HG02884 (cell line): ENCODE measurements around the gene DNAJC16.

ENCODE experiments used
- ATAC-seq: cut with Tn5 transposase; IDR thresholded peaks from one replicate; pipeline ENCODE4 v1.9.1; 2021; ENCODE audit warnings: mild to moderate bottlenecking, moderate library complexity; ENCODE audit not compliant: unreplicated experiment

Gene DNAJC16

GRCh38 chr1:15618655-15619525, 92.2 kb downstream of the DNAJC16 start:
- no peak for ATAC-seq

- no peak for ATAC-seq
These were observed 93.5 kb downstream of the DNAJC16 start for GRCh38 chr1:15620155-15620545.

- ATAC-seq = no peak
These were observed 94.4 kb downstream of the DNAJC16 start for GRCh38 chr1:15620902-15621682.

- no peak for ATAC-seq
These were observed 95.3 kb downstream of the DNAJC16 start for GRCh38 chr1:15621975-15622374.

GRCh38 chr1:15622712-15623373, 96.2 kb downstream of the DNAJC16 start:
- no peak for ATAC-seq

GRCh38 chr1:15623435-15623834, 96.8 kb downstream of the DNAJC16 start:
- no peak for ATAC-seq

GRCh38 chr1:15624133-15624714, 97.6 kb downstream of the DNAJC16 start:
- ATAC-seq = no peak

- ATAC-seq = no peak
These were observed 98.6 kb downstream of the DNAJC16 start for GRCh38 chr1:15625056-15625917.
